Endodermal cell (in vitro differentiated cells): ENCODE results near the gene KAZN. TPM values are rescaled to one million over a fixed set of nuclear protein-coding genes. Genes with fewer than 3 reads are reported as not detected.
A peak's percentile ranks its signal among the peaks of the same experiment; 100 is the strongest.

ENCODE experiments used
- DNase-seq: peaks from one replicate; pipeline ENCODE4 v3.0.0-alpha.2; 2017
- H3K27ac ChIP-seq: 2 replicates; pipeline ENCODE4 v1.5.1; 2013; ENCODE audit warnings: mild to moderate bottlenecking, low read depth, low read length, moderate library complexity
- H3K27me3 ChIP-seq: 2 replicates; pipeline ENCODE4 v1.6.1; 2013; ENCODE audit warnings: mild to moderate bottlenecking, low read length, moderate library complexity; ENCODE audit not compliant: insufficient read depth, control insufficient read depth, poor library complexity, severe bottlenecking
- H3K36me3 ChIP-seq: 2 replicates; pipeline ENCODE4 v1.7.0; 2013; ENCODE audit warnings: mild to moderate bottlenecking, low read length, moderate library complexity; ENCODE audit not compliant: control insufficient read depth, insufficient read depth
- H3K4me1 ChIP-seq: one replicate; pipeline ENCODE4 v1.7.0; 2013; ENCODE audit warnings: low read length; ENCODE audit not compliant: control insufficient read depth, insufficient read depth
- H3K4me3 ChIP-seq: 2 replicates; pipeline ENCODE4 v1.5.1; 2013; ENCODE audit warnings: mild to moderate bottlenecking, low read length, moderate library complexity
- H3K9ac ChIP-seq: 2 replicates; pipeline ENCODE4 v1.6.1; 2013; ENCODE audit warnings: mild to moderate bottlenecking, low read length, moderate library complexity; ENCODE audit not compliant: poor library complexity, severe bottlenecking; ENCODE audit errors: extremely low read depth
- H3K9me3 ChIP-seq: 2 replicates; pipeline ENCODE4 v1.6.1; 2013; ENCODE audit warnings: mild to moderate bottlenecking, low read length, moderate library complexity; ENCODE audit not compliant: control insufficient read depth
- H3K27ac Mint-ChIP-seq: 2 replicates; pipeline ENCODE4 v1.8.0; 2020; ENCODE audit warnings: mixed read lengths
- H3K27me3 Mint-ChIP-seq: 2 replicates; pipeline ENCODE4 v1.8.0; 2021; ENCODE audit warnings: mild to moderate bottlenecking, mixed read lengths; ENCODE audit not compliant: insufficient read depth
- H3K36me3 Mint-ChIP-seq: 2 replicates; pipeline ENCODE4 v1.8.0; 2020; ENCODE audit warnings: low read depth, mixed read lengths
- H3K4me1 Mint-ChIP-seq: 2 replicates; pipeline ENCODE4 v1.8.0; 2020; ENCODE audit warnings: mixed read lengths
- H3K4me3 Mint-ChIP-seq: 2 replicates; pipeline ENCODE4 v1.8.0; 2020; ENCODE audit warnings: mild to moderate bottlenecking, moderate library complexity, mixed read lengths
- H3K9me3 Mint-ChIP-seq: 2 replicates; pipeline ENCODE4 v1.8.0; 2020; ENCODE audit warnings: mild to moderate bottlenecking, mixed read lengths
- CTCF ChIP-seq: fragments of 200-600 bp; sonication (generic); conservative IDR thresholded peaks from 2 replicates; pipeline ENCODE4 v1.5.0; 2021; ENCODE audit warnings: antibody characterized with exemption, mild to moderate bottlenecking
- WGBS, 2 experiments: methylation state at CpG; one replicate each; pipeline versions ENCODE4 v1.1.5 to v1.1.7; 2013; ENCODE audit warnings: missing lambda C conversion rate in 2 of 2, mixed read lengths in 1 of 2; ENCODE audit not compliant: insufficient coverage in 1 of 2, insufficient read length in 1 of 2; 5-methylcytosine and 5-hydroxymethylcytosine counted together
- total RNA-seq, 2 donors: library from RNA; stranded (reverse); fragmentation: NEBNext Ultra II Directional in 1 of 2; extraction: Animal tissue kit (Norgen Biotek cat#: 25700) in 1 of 2; gene quantifications; 2 replicates in 1 of 2; 3 replicates in 1 of 2; pipeline ENCODE4 v1.2.1, GENCODE V29; 2021

Gene KAZN
- total RNA-seq, 2 donors from 2014 or later, result 12.4 to 13.9 TPM

- Mint-ChIP-seq H3K9me3 (no peaks in the 10 kb centered on the region), H3K4me1 (peaks cover 24% of the 10 kb centered on the region), H3K36me3 (no peaks in the 10 kb centered on the region), H3K27me3 (peaks cover 82% of the 10 kb centered on the region), H3K27ac (no peak overlapping the region), H3K4me3 (no peak overlapping the region)
- H3K4me1 ChIP-seq, result peaks cover 10% of the 10 kb centered on the region
- H3K4me3 ChIP-seq, result no peak overlapping the region
- H3K9me3 ChIP-seq, result no peaks in the 10 kb centered on the region
- 97 to 100% methylated on average over 2 to 6 of the region's 6 CpGs for WGBS, 2 experiments
- DNase-seq, result no peak
- no peaks in the 10 kb centered on the region for H3K36me3 ChIP-seq
- no peak overlapping the region for H3K27ac ChIP-seq
- peaks cover 8% of the 10 kb centered on the region for H3K27me3 ChIP-seq
- H3K9ac ChIP-seq, result no peak overlapping the region
- TF ChIP-seq CTCF, result no peak
Measured at GRCh38 chr1:14591600-14591999, 6.9 kb upstream of the KAZN start.

- H3K27me3 Mint-ChIP-seq, result peaks cover 78% of the 10 kb centered on the region
- Histone ChIP-seq H3K4me3 (no peak overlapping the region), H3K9me3 (no peaks in the 10 kb centered on the region), H3K9ac (no peak overlapping the region), H3K36me3 (no peaks in the 10 kb centered on the region), H3K27me3 (peaks cover 8% of the 10 kb centered on the region), H3K4me1 (peaks cover 10% of the 10 kb centered on the region), H3K27ac (no peak overlapping the region)
- DNase-seq, result no peak
- no peak overlapping the region for H3K27ac Mint-ChIP-seq
- 84 to 90% methylated on average over 5 to 9 of the region's 9 CpGs for WGBS, 2 experiments
- no peaks in the 10 kb centered on the region for H3K36me3 Mint-ChIP-seq
- H3K4me1 Mint-ChIP-seq, result peaks cover 24% of the 10 kb centered on the region
- no peak for TF ChIP-seq CTCF
- no peak overlapping the region for H3K4me3 Mint-ChIP-seq
- no peaks in the 10 kb centered on the region for H3K9me3 Mint-ChIP-seq
Measured at GRCh38 chr1:14592004-14592631, 6.4 kb upstream of the KAZN start.

GRCh38 chr1:14593302-14593701, 5.2 kb upstream of the KAZN start:
- H3K4me3 Mint-ChIP-seq, result no peak overlapping the region

More at GRCh38 chr1:14593302-14593701, 5.2 kb upstream of the KAZN start:
- Histone ChIP-seq H3K9ac (no peak overlapping the region), H3K4me1 (peaks cover 10% of the 10 kb centered on the region), H3K27ac (no peak overlapping the region), H3K36me3 (no peaks in the 10 kb centered on the region), H3K27me3 (peaks cover 8% of the 10 kb centered on the region), H3K4me3 (no peak overlapping the region), H3K9me3 (no peaks in the 10 kb centered on the region)
- H3K4me1 Mint-ChIP-seq, result peaks cover 29% of the 10 kb centered on the region
- no peak for TF ChIP-seq CTCF
- WGBS, 2 experiments, result 24% methylated on average over 4 of the region's 4 CpGs
- H3K9me3 Mint-ChIP-seq, result no peaks in the 10 kb centered on the region
- peak; percentile 61 for DNase-seq
- no peaks in the 10 kb centered on the region for H3K36me3 Mint-ChIP-seq
- H3K27ac Mint-ChIP-seq, result no peak overlapping the region
- H3K27me3 Mint-ChIP-seq, result peaks cover 68% of the 10 kb centered on the region
